GM18508 (cell line): ENCODE measurements around the gene SLX9.
"Not testable (repeated sequence)": the region's sequence is repeated elsewhere in the genome, so short reads cannot be mapped to it uniquely, and the experiment has no call there.

ENCODE experiments used
- ATAC-seq: cut with Tn5 transposase; IDR thresholded peaks from one replicate; pipeline ENCODE4 v1.9.1; 2021; ENCODE audit warnings: moderate number of reproducible peaks; ENCODE audit not compliant: insufficient read depth, unreplicated experiment

Gene SLX9

GRCh38 chr21:45014747-45015468 lies 75.1 kb downstream of the SLX9 start:
- no peak for ATAC-seq

- no peak for ATAC-seq
Observed at GRCh38 chr21:45015469-45015860, 75.6 kb downstream of the SLX9 start.

- no peak for ATAC-seq
Observed at GRCh38 chr21:45016031-45016405, 76.2 kb downstream of the SLX9 start.

- no peak for ATAC-seq
Observed at GRCh38 chr21:45016406-45017038, 76.7 kb downstream of the SLX9 start.

- ATAC-seq = no peak
Observed at GRCh38 chr21:45017039-45017960, 77.5 kb downstream of the SLX9 start.

GRCh38 chr21:45018131-45019075 lies 78.6 kb downstream of the SLX9 start:
- no peak for ATAC-seq

- ATAC-seq = no peak
Observed at GRCh38 chr21:45019076-45019886, 79.5 kb downstream of the SLX9 start.

GRCh38 chr21:45019887-45020537 lies 80.2 kb downstream of the SLX9 start:
- no peak for ATAC-seq

GRCh38 chr21:45020629-45021427 lies 81.0 kb downstream of the SLX9 start:
- ATAC-seq = no peak

- no peak for ATAC-seq
Observed at GRCh38 chr21:45021428-45022347, 81.9 kb downstream of the SLX9 start.

- no peak for ATAC-seq
Observed at GRCh38 chr21:45022348-45022675, 82.5 kb downstream of the SLX9 start.

- no peak for ATAC-seq
Observed at GRCh38 chr21:45022736-45023135, 82.9 kb downstream of the SLX9 start.

- not testable (repeated sequence) for ATAC-seq
Observed at GRCh38 chr21:45024516-45024915, 84.7 kb downstream of the SLX9 start.

GRCh38 chr21:45026066-45026745 lies 86.4 kb downstream of the SLX9 start:
- no peak for ATAC-seq
